HG03139 (cell line): ENCODE measurements around the gene CFAP45.

ENCODE experiments used
- ATAC-seq: cut with Tn5 transposase; IDR thresholded peaks from one replicate; pipeline ENCODE4 v1.9.1; 2021; ENCODE audit not compliant: unreplicated experiment

The CFAP45 gene

DNA sequence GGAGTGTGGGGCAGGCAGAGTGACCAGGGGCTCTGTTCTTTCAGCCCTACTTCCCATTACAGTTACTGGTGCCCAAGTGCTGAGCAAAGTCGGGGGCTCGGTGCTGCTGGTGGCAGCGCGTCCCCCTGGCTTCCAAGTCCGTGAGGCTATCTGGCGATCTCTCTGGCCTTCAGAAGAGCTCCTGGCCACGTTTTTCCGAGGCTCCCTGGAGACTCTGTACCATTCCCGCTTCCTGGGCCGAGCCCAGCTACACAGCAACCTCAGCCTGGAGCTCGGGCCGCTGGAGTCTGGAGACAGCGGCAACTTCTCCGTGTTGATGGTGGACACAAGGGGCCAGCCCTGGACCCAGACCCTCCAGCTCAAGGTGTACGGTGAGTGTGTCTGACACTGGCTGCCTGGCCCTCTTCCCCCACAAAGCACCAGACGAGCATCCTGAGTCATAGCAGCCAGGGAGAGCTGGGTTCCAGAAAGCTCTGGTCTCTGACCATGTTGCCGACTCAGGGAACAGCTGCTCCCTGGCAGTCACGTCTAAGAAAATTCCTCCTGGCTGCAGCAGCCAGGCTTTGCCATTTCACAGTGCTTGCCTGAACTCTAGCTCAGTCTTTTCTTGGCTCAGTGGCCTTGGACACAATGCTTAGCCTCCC is 70.0 kb downstream of the CFAP45 start:
- no peak for ATAC-seq

DNA sequence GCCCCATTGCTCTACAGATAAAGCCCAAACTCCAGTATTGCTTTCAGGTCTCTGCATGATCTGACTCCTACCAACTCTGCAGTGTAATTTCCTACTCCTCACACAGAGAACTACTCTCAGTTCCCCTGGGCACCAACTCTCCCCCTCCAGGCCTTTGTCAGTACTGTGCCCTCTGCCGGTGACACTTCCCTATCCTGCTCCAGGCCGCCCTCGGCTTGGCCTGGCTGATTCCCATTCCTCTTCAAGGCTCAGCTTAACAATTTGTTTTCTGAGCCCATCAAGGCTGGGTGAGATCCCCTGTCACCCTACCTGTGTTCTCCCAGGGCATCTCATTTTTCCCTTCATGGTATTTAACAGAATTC is 70.7 kb downstream of the CFAP45 start:
- peak; percentile 69 for ATAC-seq

DNA sequence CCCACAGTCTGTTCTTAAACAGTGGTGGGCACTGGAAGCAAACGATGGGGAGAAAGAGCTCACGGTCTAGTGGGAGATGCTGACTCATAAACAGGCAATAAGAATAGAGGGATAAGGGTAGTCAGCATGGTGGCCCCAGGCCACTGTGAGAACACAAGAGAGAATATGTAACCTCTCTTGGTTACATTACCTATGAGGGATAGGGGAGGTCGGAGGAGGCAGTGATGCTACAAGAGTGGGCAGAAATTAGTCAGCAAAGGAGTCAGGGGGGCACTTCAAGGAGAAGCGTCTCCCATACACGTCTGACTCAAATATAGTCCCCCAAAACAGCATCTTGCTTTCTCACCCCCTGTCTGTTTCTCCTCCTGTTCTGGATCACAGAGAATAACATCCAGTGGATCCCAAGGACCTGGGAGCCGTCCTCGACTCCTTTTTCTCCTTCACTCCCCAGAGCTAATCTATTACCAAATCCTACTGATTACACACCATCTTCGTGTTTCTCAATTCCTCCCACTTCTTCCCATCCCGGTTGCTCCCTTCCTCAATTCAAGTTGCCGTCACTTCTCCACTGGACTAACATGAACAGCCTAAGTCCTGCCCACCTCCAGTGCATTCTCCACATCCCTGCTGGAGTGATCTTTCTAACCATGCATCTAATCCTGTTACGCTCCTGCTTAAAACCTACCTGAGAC is 71.2 kb downstream of the CFAP45 start:
- ATAC-seq: no peak

DNA sequence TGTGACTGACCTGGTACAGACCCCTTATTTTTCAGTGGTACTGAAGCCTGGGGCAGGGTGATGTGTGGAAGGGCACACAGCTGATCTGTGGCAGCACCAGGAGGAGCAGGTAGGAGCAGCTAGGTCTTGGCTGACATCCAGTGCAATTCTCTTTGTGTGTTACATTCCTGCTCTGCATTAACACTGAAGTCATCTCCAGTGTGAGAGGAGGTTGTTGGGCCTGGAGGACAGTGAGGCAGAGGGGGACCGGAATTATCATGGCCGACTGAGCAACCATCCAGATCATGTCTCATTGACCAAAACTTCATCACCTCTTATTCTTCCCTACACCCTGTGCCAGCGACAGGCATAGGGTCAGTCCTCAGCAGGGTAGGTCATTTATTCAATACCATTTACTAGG is 71.8 kb downstream of the CFAP45 start:
- ATAC-seq: no peak

DNA sequence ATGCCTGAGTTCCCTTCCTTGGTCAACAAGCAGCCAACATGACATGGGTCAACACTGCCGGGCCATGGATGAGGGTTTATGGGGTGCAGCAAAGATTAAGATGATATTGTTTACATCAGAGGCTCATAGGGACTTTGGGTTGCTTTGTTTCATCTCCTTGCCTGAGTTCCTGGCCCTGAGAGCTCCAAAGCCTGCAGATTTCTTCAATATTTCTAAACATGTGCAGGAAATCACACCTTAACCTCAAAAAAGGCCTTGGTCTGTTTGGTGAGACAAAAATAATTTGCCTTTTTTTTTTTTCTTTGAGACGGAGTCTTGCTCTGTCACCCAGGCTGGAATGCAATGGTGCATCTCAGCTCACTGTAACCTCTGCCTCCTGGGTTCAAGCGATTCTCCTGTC is 72.4 kb downstream of the CFAP45 start:
- no peak for ATAC-seq

DNA sequence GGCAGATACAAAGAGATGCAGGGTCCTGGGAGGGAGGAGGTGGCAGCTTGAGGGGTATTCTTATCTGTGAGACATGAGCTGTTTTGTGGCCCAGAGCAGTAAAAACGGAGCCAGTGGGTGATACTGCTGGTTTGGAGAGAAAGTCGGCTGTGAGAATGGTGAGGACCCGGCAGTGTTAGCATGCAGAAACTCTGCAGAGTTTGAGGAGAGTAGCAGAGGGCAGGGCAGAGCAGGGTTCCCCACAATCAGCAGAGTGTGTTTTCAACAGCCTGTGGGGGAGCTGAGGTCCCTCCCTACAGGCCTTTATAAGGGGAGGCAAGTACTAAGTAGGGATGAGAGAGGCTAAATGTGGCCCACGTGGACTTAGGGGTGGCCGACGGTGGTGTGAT is 72.9 kb downstream of the CFAP45 start:
- ATAC-seq: no peak

DNA sequence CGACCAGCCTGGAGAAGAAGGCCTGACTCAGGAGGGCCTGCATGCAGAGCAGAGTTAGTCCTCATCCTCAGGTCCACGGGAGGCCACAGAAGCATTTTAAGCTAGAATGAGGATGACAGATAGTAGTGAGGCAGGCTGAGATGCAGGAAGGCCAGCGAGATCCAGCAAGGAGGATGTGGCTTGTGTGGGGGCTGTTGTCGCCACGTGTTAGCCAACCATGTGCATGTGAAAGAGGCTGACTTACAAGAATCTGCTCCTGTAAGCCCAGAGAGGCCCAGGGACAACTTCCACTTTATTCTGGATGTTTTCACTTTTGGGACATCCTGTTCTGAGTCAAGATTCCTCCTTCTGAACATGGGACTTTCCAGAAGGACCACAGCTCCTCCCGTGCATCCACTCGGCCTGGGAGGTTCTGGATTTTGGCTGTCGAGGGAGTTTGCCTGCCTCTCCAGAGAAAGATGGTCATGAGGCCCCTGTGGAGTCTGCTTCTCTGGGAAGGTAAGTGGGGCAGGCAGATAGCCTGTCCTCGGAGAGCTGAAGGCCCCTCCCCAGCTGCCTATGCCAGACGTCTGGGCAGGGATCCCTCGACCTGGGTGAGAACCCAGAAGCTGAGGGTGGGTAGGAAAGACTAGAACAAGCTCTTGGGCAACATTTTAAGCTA is 73.4 kb downstream of the CFAP45 start, which contains the start of gene SLAMF8:
Gene SLAMF8 (plus strand): TSS at position 433 of the 661 bp plus-strand sequence. CDS start 26 bp downstream, at position 459.
- no peak for ATAC-seq

DNA sequence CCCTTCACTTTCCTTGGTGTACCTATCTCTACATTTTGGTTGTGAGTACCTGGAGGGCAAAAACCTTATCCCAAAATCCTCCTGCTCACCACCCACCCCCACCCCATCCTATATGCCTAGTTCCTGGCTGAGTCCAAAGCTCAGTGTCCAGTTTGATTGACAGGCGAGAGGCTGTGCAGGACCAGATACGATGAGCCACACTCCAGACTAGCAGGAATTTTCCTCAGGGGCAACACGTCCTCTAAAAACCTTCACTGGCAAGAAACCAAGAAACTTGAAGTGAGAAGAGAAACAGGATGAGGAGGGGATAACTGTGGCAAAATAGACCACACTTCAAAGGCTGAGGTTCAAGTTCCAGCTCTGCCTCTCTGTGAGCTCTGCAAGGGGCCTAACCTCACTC is 74.4 kb downstream of the CFAP45 start:
- no peak for ATAC-seq

DNA sequence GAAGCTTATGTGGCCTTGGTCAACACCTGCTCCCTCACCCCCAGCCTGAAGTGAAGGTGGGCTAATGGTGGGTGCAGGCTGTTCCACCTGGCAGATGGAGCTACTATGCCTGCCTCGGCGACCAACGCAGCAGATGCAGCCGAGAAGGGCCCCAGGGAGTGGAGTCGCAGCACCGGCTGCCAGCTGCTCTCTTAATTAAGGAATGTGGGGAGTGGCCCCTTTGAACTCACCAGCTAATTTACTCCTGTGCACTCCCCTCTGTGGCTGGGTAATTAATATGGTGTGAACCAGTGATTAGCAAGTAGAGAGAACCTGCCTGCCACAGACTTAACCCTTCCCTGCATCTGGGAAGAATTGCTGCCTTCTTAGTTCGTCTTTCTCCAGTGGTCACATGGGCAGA is 76.6 kb downstream of the CFAP45 start:
- no peak for ATAC-seq
